GM19328 (cell line): ENCODE results near the gene PIEZO2.
"Not testable (repeated sequence)": the region's sequence is repeated elsewhere in the genome, so short reads cannot be mapped to it uniquely, and the experiment has no call there.

Experiments used
- ATAC-seq: cut with Tn5 transposase; IDR thresholded peaks from one replicate; pipeline ENCODE4 v1.9.1; 2021; ENCODE audit warnings: mild to moderate bottlenecking, moderate library complexity; ENCODE audit not compliant: unreplicated experiment

PIEZO2 gene

DNA sequence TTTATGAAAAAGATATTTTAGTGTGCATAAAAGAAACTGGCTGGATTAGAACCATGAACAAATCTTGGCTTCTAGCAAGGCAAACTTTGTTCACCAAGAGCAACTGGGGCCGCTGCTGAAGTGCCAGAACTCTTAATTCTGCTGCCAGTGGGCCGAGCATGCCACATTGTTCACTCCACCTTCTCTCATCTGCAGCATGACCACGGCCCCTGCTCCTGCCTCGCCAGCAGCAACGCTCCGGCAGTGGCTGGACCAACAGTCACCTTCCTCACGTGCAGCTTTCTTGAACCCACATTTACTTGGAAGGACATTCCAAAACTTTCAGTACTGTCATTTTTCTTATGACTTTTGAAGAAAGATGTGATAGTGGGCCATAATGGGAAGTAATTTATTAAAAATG, 213.8 kb downstream of the PIEZO2 start:
- no peak for ATAC-seq

DNA sequence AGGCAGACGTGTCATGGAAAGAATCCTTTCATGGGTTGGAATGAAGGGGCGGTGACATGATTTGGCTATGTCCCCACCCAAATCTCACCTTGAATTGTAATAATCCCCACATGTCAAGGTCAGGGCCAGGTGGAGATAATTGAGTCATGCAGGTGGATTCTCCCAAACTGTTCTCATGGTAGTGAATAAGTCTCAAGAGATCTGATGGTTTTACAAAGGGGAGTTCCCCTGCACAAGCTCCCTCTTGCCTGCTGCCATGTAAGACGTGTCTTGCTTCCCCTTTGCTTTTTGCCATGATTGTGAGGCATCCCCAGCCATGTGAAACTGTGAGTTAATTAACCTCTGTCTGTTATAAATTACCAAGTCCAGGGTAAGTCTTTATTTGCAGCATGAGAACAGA, 215.7 kb downstream of the PIEZO2 start:
- ATAC-seq: not testable (repeated sequence)

DNA sequence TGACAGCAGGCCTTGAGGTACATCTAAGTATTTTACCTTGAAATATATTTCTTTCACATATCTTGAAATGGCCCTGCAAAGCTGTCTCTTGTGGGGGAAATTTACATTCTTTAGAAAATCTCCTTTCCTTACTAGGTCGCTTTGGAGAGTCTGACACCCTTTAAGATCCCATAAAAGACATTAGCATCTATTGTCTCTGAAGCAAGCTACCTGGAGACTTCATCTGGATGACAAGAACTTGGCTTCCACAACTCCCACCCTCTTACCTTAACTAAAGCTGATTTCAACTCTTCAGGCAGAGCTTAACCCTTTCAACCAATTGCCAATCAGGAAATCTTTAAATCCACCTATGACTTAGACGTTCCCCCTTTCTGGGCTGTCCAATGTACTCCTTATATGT, 219.3 kb downstream of the PIEZO2 start:
- no peak for ATAC-seq

- ATAC-seq: no peak
Observed at GRCh38 chr18:10928772-10929373, 220.5 kb downstream of the PIEZO2 start.

DNA sequence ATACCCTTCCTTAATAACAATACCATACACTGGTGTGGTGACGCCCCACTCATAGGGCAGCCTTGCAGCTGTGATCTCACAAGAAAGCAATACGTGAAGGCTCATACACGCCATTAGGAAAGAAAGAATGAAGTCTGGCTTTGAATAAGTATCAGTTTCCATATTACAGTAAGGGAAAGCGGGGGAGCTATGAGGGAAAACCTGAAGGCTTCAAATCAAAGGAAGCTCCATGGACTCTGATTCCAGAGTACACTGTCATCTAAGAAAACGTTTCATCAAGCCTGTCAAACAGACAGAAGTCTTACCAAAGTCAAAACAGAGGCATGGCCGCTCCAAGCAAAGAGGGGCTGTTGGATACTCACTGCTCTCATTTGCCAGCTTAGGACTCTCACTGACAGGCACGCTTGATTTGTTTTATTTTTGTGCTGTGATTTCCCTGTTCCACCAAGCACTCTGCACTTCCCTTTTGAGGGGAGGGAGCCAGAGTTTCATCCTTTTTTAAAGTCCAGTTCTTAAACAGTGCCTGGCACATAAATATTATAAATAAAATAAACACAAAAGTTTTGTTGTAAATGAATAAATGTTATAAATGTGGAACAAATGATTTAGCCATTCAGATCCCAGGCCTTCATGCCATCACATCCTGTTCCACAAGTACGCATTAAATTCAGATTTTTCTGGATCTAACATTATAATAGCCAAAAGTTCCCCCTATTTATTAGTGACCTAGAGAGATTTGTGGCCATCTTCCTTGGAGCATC, 221.2 kb downstream of the PIEZO2 start:
- no peak for ATAC-seq

DNA sequence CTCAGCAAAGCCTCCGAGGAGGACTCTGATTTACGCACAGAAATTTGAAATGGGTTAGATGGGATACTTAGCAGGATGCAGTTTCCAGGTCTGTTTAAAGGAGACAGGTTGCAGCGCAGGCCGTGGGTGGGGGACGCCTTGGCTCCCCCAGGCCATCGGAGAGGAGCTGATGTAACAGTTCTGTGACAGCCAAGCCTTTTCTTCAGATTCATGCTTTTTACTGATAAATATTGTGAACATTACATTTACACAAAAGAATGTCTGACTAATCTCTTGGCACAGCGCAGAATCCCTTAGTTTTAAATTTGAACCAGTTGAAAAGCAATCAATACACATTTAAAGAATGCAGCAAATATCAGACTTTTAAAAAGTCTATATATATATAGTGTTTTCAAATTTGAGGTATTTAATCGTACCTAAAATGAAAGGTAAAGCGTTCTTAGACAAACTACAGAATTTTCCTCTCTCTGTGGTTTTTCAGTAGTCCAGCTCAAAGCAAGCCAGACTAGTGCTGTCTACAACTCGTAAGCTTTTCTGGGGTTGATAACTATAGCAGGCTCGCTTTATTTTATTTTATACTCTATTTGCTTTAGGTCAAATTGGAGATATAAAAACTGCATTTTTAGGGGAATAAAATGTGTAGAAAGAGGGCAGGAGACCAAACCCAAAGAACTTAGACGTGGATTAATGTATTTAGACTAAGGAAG, 221.9 kb downstream of the PIEZO2 start:
- no peak for ATAC-seq

- no peak for ATAC-seq
Observed at GRCh38 chr18:10926621-10927161, 222.7 kb downstream of the PIEZO2 start.

DNA sequence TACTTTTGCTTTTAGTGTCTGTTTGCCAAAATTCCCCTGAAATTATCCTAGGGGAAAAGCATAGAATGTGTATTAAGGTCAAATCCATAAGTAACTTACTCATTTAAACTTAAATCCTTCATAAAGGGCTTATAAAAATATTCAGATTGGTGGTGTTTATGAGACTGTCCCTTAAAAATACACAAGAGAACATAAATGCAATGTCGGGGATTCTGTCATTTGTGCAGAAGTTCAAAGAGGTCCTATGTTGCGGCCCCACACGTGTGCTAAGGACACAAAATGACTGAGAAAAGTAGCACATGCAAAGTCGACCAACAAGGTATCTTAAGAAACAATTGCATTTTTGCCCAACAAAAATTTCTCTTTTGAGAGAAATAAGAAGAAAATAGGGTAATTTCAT, 225.1 kb downstream of the PIEZO2 start:
- no peak for ATAC-seq

DNA sequence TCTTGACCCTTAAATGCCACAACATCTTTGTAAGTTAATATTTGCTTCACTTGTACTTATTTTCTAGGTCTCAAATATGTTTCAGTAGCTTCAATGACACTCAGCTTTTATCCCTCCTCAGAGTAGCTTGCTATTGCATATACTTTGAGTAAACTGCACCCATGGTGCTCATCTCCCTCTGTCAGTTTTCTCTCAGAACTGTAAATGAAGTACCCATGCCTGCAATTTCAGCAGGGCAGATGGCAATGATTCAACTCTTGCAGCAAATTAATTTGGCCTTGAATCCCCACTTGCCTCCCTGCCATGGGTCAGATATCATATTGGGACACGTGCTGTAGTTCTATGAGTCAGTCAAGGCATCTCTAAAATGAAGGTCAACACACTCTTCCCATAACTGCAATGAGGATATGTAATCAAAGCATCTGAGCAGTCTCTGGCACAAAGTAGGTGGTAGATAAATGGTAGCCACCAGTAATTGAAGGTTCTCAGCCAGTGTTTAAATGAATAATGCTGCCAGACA, 225.8 kb downstream of the PIEZO2 start:
- no peak for ATAC-seq

GRCh38 chr18:10923141-10923540, 226.2 kb downstream of the PIEZO2 start:
- ATAC-seq: no peak

- not testable (repeated sequence) for ATAC-seq
Observed at GRCh38 chr18:10922712-10923111, 226.7 kb downstream of the PIEZO2 start.

- ATAC-seq: not testable (repeated sequence)
Observed at GRCh38 chr18:10920309-10920708, 229.1 kb downstream of the PIEZO2 start.

DNA sequence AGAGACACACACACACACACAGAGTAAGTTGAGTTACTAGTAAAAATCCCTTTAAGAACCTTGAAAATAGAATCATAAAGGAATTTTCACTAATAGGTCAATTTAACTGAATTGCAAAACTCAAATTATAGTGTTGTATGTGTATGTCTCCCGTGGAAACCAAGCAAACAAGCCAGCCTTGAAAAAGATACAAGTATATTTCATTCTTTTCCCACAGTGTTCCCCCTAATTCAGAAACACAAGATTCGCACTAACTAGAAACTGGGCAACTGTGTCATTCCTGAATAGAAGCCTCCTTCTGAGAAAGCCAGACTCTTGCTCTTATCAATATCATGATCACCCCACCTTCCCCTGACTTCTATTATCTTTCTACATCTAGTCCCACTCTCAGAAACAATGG, 229.5 kb downstream of the PIEZO2 start:
- no peak for ATAC-seq

DNA sequence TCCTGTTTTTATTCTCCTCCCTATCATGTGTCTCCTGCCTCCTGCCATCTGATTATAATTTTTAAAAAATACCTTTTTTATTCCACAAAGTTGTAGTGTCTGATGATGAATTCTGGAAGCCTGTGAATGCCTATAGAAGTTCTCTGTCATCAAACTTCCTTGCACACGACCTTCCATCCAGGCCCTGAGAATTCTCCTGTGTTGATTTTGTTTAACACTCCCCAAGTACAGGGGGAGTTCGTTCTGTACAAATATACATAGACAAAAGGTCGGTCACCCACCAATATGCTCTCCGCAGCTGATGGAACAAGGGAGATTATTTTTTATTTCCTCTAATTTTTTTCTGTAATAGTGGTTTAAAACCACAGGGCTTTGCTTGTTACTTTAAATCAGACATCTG, 232.5 kb downstream of the PIEZO2 start:
- no peak for ATAC-seq

- no peak for ATAC-seq
Observed at GRCh38 chr18:10916387-10916786, 233.0 kb downstream of the PIEZO2 start.

- ATAC-seq: not testable (repeated sequence)
Observed at GRCh38 chr18:10915748-10916147, 233.6 kb downstream of the PIEZO2 start.

DNA sequence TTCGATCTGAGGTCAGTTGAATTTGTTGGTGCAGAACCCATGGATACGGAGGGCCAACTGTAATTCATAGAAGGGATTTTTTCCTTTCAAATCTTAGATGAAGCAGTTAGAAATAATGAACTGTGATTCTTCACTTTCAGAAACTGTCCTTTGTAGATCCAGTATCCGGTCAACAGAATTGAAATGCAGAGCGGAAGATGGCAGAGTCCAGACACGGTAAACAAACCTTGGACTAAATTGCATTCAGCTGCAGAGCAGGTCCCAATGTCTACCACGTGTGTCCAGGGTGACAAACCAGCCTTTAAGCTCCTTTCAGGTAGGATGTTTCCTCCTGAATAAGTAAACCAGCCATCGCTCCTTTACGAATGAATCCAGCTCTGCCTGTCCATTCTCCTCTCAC, 234.8 kb downstream of the PIEZO2 start:
- ATAC-seq: not testable (repeated sequence)

GRCh38 chr18:10913919-10914318, 235.4 kb downstream of the PIEZO2 start:
- ATAC-seq: no peak

DNA sequence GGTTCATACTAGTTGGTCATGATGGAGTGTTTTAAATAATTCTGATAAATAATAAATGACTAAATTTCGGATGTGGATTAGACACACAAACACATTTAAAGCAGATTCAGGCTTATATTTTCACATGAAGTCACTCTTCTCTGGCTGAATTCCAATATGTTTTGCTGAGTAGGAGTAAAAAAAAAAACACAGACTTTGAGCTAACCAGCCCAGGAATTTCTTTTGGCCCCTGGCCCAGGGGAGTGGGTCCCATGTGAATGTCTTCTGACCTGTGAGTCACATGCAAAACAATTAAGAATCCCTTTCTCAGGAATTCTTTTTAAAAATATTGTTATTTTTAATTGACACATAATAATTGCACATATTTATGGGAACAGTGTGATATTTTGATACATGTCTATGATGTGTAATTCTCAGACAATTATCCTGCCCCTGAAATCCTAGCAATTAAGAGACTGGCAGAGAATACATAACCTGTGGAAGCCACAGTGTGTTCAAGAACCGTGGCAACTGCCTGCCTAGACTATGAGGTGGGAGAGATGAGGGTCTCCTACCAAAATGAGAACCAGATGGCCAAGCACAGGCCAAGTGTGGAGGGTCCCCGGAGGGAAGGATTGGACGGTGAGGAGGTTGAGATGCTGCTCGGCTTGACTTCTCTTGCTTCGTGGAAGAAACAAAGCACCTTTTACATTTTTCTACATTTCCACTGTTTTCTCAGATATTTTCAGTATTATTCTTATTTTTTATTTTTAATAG, 236.4 kb downstream of the PIEZO2 start:
- no peak for ATAC-seq

DNA sequence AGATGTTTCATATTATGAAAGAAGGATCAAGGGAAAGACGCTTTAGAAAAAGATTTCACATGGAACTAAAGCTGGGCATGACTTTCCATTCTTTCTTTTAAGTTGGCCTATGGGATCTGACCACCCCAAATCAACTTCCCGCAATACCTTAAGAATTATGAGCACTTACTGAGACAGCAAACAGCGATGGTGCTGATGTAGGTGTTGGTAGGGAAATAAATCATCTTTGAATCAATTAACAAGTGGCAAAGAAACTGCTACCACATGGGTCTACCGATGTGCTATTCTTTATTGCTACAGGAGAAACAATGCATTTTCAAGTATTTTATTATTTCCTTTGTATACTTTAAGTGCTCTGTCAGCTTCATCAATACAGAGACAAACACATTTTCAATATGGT, 239.6 kb downstream of the PIEZO2 start:
- no peak for ATAC-seq

GRCh38 chr18:10908760-10909159, 240.6 kb downstream of the PIEZO2 start:
- no peak for ATAC-seq
